NCI-H446 treated with DMSO at 0.1 percent for 48 hours (cell line): ENCODE results near the gene TRIP11.

Source experiments
- DNase-seq: peaks from one replicate; lab custom pipeline; 2025; lab: John Stamatoyannopoulos, UW

Gene TRIP11

GRCh38 chr14:91955168-91955567, 84.7 kb downstream of the TRIP11 start:
- no peak for DNase-seq

GRCh38 chr14:91953170-91953985, 86.5 kb downstream of the TRIP11 start:
- DNase-seq, result no peak

- no peak for DNase-seq
These were observed 92.2 kb downstream of the TRIP11 start, which contains the start of gene FBLN5 for GRCh38 chr14:91947475-91948184. TSS of gene FBLN5 (minus strand) at chr14:91947694. CDS start at chr14:91947229, 465 bp downstream.

GRCh38 chr14:91946622-91947474, 93.0 kb downstream of the TRIP11 start:
- no peak for DNase-seq

- DNase-seq, result no peak
These were observed 93.9 kb downstream of the TRIP11 start for GRCh38 chr14:91945751-91946621.

GRCh38 chr14:91942946-91943345, 96.9 kb downstream of the TRIP11 start:
- no peak for DNase-seq

- DNase-seq, result no peak
These were observed 97.7 kb downstream of the TRIP11 start for GRCh38 chr14:91942128-91942527.

- DNase-seq, result no peak
These were observed 99.7 kb downstream of the TRIP11 start for GRCh38 chr14:91940209-91940608.

GRCh38 chr14:91935586-91935985, 104.3 kb downstream of the TRIP11 start:
- DNase-seq, result no peak

GRCh38 chr14:91934554-91935285, 105.1 kb downstream of the TRIP11 start:
- no peak for DNase-seq

- DNase-seq, result no peak
These were observed 108.3 kb downstream of the TRIP11 start for GRCh38 chr14:91931478-91932088.

GRCh38 chr14:91929700-91930099, 110.2 kb downstream of the TRIP11 start:
- no peak for DNase-seq

GRCh38 chr14:91927800-91928199, 112.1 kb downstream of the TRIP11 start:
- no peak for DNase-seq

GRCh38 chr14:91927191-91927590, 112.7 kb downstream of the TRIP11 start:
- no peak for DNase-seq

- no peak for DNase-seq
These were observed 113.5 kb downstream of the TRIP11 start for GRCh38 chr14:91926131-91926890.

- DNase-seq, result no peak
These were observed 114.1 kb downstream of the TRIP11 start for GRCh38 chr14:91925727-91926121.

GRCh38 chr14:91925001-91925726, 114.7 kb downstream of the TRIP11 start:
- no peak for DNase-seq

- DNase-seq, result no peak
These were observed 119.3 kb downstream of the TRIP11 start for GRCh38 chr14:91920526-91920925.

GRCh38 chr14:91919814-91920213, 120.0 kb downstream of the TRIP11 start:
- no peak for DNase-seq
